T-helper 2 cell treated with Interferon-gamma antibody and Interleukin-4, amounts not matched to agents 5 μg/mL and 100 μg/mL, for 36 hours (primary cell): ENCODE results near the gene ZBTB16.
A peak's percentile ranks its signal among the peaks of the same experiment; 100 is the strongest.

Experiments
- DNase-seq: peaks from one replicate; pipeline ENCODE4 v3.0.0; 2021; ENCODE audit warnings: low spot score
- H3K27ac Mint-ChIP-seq: one replicate; pipeline ENCODE4 v1.8.0; 2021; ENCODE audit warnings: mild to moderate bottlenecking, mixed read lengths
- H3K27me3 Mint-ChIP-seq: one replicate; pipeline ENCODE4 v1.8.0; 2021; ENCODE audit warnings: low read depth, mixed read lengths
- H3K36me3 Mint-ChIP-seq: one replicate; pipeline ENCODE4 v1.8.0; 2021; ENCODE audit warnings: low read depth, mixed read lengths
- H3K4me1 Mint-ChIP-seq: one replicate; pipeline ENCODE4 v1.8.0; 2021; ENCODE audit warnings: low read depth, mixed read lengths
- H3K4me3 Mint-ChIP-seq: one replicate; pipeline ENCODE4 v1.8.0; 2022; ENCODE audit warnings: mild to moderate bottlenecking, moderate library complexity, mixed read lengths
- H3K9me3 Mint-ChIP-seq: one replicate; pipeline ENCODE4 v1.8.0; 2021; ENCODE audit warnings: mixed read lengths

The ZBTB16 gene

DNA sequence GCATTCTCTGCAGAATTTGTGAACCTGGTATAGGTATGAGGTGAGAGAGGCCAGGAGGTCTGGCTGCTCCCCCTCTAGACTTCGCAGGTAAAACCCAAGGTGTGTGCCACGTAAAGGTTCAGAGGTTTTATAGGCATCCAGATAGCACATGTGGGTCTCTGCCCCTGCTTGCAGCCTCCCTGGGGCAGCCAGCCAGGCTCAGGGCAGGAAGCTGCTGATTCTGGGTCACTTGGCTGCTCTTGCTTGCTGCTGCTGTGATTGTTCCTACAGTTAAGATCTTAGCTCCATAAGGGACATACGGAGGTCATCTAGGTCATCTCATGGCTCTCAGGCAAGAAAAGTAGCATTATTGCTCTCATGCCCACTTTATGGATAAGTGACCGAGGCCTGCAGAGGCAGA, 30.2 kb downstream of the ZBTB16 start:
- no peak for DNase-seq
- Mint-ChIP-seq H3K4me3 (no peak overlapping the region), H3K27me3 (peaks cover 4% of the 10 kb centered on the region), H3K27ac (no peak overlapping the region), H3K4me1 (peaks cover 41% of the 10 kb centered on the region), H3K9me3 (no peaks in the 10 kb centered on the region), H3K36me3 (peaks cover 9% of the 10 kb centered on the region)

- H3K27ac Mint-ChIP-seq = no peak overlapping the region
- no peak overlapping the region for H3K4me3 Mint-ChIP-seq
- peaks cover 39% of the 10 kb centered on the region for H3K4me1 Mint-ChIP-seq
Observed at GRCh38 chr11:114090225-114090910, 30.9 kb downstream of the ZBTB16 start.

GRCh38 chr11:114090976-114091375, 31.5 kb downstream of the ZBTB16 start:
- H3K4me3 Mint-ChIP-seq = no peak overlapping the region
- H3K27ac Mint-ChIP-seq = no peak overlapping the region
- DNase-seq = no peak
- no peaks in the 10 kb centered on the region for H3K9me3 Mint-ChIP-seq
- peaks cover 34% of the 10 kb centered on the region for H3K4me1 Mint-ChIP-seq
- H3K36me3 Mint-ChIP-seq = peaks cover 9% of the 10 kb centered on the region
- H3K27me3 Mint-ChIP-seq = peaks cover 3% of the 10 kb centered on the region

More at GRCh38 chr11:114090225-114090910, 30.9 kb downstream of the ZBTB16 start:
- no peak for DNase-seq
- peaks cover 9% of the 10 kb centered on the region for H3K36me3 Mint-ChIP-seq
- no peaks in the 10 kb centered on the region for H3K9me3 Mint-ChIP-seq
- no peaks in the 10 kb centered on the region for H3K27me3 Mint-ChIP-seq

GRCh38 chr11:114091516-114092397, 32.2 kb downstream of the ZBTB16 start:
- Mint-ChIP-seq H3K36me3 (peaks cover 9% of the 10 kb centered on the region), H3K27ac (no peak overlapping the region), H3K4me3 (no peak overlapping the region), H3K27me3 (peaks cover 7% of the 10 kb centered on the region), H3K4me1 (peaks cover 34% of the 10 kb centered on the region), H3K9me3 (no peaks in the 10 kb centered on the region)
- no peak for DNase-seq

GRCh38 chr11:114092478-114092877, 33.0 kb downstream of the ZBTB16 start:
- Mint-ChIP-seq H3K4me3 (no peak overlapping the region), H3K27ac (no peak overlapping the region), H3K9me3 (no peaks in the 10 kb centered on the region), H3K27me3 (peaks cover 11% of the 10 kb centered on the region), H3K4me1 (peaks cover 30% of the 10 kb centered on the region), H3K36me3 (peaks cover 6% of the 10 kb centered on the region)
- DNase-seq = no peak

DNA sequence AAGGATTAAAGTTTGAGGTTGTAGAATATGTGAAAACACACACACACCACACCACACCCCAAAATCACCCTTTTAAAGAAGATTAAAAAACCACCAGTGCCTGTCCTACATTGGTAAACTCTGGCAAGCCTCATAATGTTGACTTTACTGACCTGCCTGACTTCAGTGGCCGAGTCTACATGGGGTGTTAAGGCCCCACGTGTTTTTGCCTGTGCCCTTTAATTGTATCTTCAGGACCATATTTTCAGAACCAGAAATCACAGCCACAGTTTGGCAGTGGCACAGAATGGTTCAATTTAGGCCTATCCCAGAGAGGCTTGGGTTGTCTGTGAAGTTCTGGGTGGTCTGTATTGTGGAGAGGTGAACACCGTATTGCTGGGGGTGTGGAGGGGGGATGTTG, 33.4 kb downstream of the ZBTB16 start:
- no peak for DNase-seq
- peaks cover 15% of the 10 kb centered on the region for H3K27me3 Mint-ChIP-seq
- H3K9me3 Mint-ChIP-seq = no peaks in the 10 kb centered on the region
- H3K36me3 Mint-ChIP-seq = peaks cover 4% of the 10 kb centered on the region
- no peak overlapping the region for H3K4me3 Mint-ChIP-seq
- H3K4me1 Mint-ChIP-seq = peaks cover 29% of the 10 kb centered on the region
- no peak overlapping the region for H3K27ac Mint-ChIP-seq

DNA sequence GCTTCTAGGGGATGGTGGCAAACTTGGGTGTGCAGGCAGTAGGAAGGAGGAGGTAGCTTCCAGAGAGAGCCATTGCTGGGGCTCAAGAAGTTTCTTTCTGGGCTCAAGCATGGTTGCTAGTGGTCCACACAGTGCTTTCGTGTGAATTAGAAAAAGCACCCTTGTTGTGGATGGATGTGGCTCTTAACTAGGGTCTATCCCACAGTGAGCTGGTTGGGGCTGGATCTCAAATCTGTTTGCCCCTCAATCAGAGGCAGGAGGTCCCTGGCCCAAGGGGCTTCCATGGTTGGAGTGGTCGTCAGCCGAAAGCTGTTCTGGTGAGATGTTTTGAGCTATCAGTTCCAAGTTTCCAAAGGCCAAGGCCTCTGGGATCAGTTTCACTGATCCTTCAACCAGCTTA, 35.0 kb downstream of the ZBTB16 start:
- Mint-ChIP-seq H3K27me3 (peaks cover 23% of the 10 kb centered on the region), H3K4me1 (peaks cover 34% of the 10 kb centered on the region), H3K4me3 (no peak overlapping the region), H3K9me3 (no peaks in the 10 kb centered on the region), H3K36me3 (peaks cover 6% of the 10 kb centered on the region), H3K27ac (no peak overlapping the region)
- DNase-seq = no peak

- peaks cover 32% of the 10 kb centered on the region for H3K27me3 Mint-ChIP-seq
- no peak for DNase-seq
- no peaks in the 10 kb centered on the region for H3K9me3 Mint-ChIP-seq
- peaks cover 8% of the 10 kb centered on the region for H3K36me3 Mint-ChIP-seq
- H3K4me3 Mint-ChIP-seq = no peak overlapping the region
- H3K27ac Mint-ChIP-seq = no peak overlapping the region
- peaks cover 40% of the 10 kb centered on the region for H3K4me1 Mint-ChIP-seq
Observed at GRCh38 chr11:114095899-114096298, 36.4 kb downstream of the ZBTB16 start.

- no peak overlapping the region for H3K27ac Mint-ChIP-seq
- H3K36me3 Mint-ChIP-seq = peaks cover 11% of the 10 kb centered on the region
- peaks cover 40% of the 10 kb centered on the region for H3K27me3 Mint-ChIP-seq
- DNase-seq = no peak
- no peaks in the 10 kb centered on the region for H3K9me3 Mint-ChIP-seq
- H3K4me1 Mint-ChIP-seq = peaks cover 46% of the 10 kb centered on the region
- no peak overlapping the region for H3K4me3 Mint-ChIP-seq
Observed at GRCh38 chr11:114097832-114098231, 38.3 kb downstream of the ZBTB16 start.

- peaks cover 56% of the 10 kb centered on the region for H3K4me1 Mint-ChIP-seq
- H3K9me3 Mint-ChIP-seq = no peaks in the 10 kb centered on the region
- H3K27me3 Mint-ChIP-seq = peaks cover 40% of the 10 kb centered on the region
- H3K27ac Mint-ChIP-seq = no peak overlapping the region
- no peak for DNase-seq
- peaks cover 11% of the 10 kb centered on the region for H3K36me3 Mint-ChIP-seq
- no peak overlapping the region for H3K4me3 Mint-ChIP-seq
Observed at GRCh38 chr11:114098927-114099326, 39.4 kb downstream of the ZBTB16 start.

DNA sequence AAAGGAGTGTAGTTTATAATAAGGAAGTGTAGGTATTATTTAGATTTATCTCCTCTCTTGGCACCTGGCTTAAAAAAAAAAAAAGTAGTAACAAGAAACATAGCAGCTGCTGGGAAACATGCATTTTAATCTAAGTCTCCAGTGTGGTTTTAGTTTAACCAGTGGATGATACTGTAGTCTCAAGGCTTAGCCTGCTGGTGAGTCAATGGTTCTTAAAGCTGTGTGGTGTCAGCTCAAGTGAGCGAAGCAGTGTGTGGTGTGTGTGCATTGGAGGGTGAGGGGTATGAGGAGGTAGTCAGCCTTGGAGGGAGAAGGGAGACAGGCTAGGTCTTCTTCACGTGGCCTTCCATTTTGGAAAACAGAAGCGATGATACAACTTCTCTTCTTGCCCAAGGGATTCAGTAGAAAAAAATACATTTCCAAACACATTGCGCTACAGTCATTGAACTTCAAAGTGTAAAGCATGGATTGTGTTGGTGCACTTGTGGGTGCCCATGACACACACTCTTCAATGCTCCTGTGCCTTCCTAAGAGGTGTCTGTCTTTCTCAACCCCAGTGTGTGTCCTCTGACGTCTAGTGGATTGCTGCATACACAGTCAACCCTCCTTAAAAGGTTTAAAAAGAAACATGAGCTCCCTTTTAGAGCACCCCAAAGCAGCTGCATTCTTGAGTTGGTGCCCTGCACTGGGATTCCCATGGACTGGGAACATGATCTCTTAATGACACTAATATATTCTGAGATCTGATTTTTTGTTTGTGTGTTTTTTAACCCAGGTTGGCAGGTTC, 40.1 kb downstream of the ZBTB16 start:
- Mint-ChIP-seq H3K4me1 (peaks cover 63% of the 10 kb centered on the region), H3K36me3 (peaks cover 11% of the 10 kb centered on the region), H3K9me3 (no peaks in the 10 kb centered on the region), H3K27ac (peak overlapping the region; percentile 42), H3K4me3 (no peak overlapping the region), H3K27me3 (peaks cover 40% of the 10 kb centered on the region)
- DNase-seq = no peak

DNA sequence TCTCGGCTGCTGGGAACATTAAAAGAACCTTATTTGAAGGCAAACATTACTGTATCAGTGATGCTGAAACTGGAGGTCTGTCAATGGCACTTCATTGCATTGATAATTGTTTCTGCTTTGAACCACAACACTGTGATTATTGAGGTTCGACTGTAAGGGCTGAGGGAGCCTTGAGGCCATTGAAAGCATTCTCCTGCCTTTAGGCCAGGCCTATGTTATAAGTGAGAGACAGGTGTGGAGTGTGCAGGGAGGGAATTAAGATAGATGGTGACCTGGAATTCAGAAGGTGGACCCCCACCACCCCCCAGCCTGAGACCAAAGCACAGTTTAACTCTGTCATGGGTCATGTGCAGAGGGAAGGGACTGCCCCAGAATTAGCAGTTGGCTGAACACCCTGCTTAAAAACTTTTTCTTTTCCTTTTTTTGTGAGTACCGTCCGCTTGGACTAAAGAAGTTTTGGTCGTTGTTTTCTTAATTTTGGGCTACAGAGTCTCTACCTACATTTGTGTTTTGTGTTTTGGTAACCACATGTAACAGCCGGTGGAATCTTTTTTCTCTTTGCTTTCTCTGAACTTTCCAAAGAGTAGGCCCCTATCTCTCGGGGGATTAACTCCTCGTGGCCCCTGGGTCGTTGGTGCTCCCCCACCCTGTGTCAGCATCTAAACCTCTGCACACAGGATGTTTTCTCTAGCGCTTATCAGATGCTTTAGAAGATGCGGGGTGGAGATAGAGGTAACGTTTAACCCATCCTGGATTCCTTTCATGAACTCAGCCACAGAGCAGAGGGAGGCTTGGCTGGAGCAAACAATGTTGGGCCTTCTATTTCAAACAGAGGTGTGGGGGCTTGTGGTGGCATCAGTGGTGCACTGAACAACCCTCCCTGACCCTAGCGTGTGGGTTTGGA, 43.7 kb downstream of the ZBTB16 start:
- peaks cover 12% of the 10 kb centered on the region for H3K36me3 Mint-ChIP-seq
- peak; percentile 38 for DNase-seq
- H3K4me1 Mint-ChIP-seq = peaks cover 64% of the 10 kb centered on the region
- no peaks in the 10 kb centered on the region for H3K9me3 Mint-ChIP-seq
- H3K27ac Mint-ChIP-seq = peak overlapping the region; percentile 87
- peak overlapping the region; percentile 77 for H3K4me3 Mint-ChIP-seq
- H3K27me3 Mint-ChIP-seq = peaks cover 33% of the 10 kb centered on the region

DNA sequence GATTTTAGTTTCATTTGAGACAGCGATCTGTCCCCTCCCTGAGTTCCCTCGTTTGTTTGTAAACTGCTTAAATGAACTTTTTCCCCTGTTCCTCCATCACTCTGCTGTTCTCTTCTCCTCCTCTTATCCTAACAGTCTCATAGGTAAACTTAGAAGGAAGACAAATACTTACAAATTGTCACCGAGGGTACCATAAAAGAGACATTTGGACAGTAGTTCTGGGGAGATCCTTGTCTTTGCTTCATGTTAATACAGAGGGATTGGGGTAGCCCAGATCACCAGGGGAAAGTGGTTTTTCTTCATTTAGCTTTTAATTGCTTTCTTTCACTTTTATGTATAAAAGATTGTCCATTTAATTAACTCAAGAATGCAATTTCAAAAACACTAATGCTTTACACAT, 46.1 kb downstream of the ZBTB16 start:
- H3K27me3 Mint-ChIP-seq = peaks cover 41% of the 10 kb centered on the region
- no peaks in the 10 kb centered on the region for H3K9me3 Mint-ChIP-seq
- peaks cover 60% of the 10 kb centered on the region for H3K4me1 Mint-ChIP-seq
- H3K4me3 Mint-ChIP-seq = no peak overlapping the region
- no peak for DNase-seq
- H3K36me3 Mint-ChIP-seq = peaks cover 10% of the 10 kb centered on the region
- H3K27ac Mint-ChIP-seq = no peak overlapping the region
